Endothelial cell (in vitro differentiated cells): Measurements from ENCODE around the gene SSUH2. TPM values are rescaled to one million over a fixed set of nuclear protein-coding genes. Genes with fewer than 3 reads are reported as not detected.

Source experiments
- DNase-seq: peaks from one replicate; pipeline ENCODE4 v3.0.0; 2021; ENCODE audit warnings: low spot score
- H3K27ac Mint-ChIP-seq: one replicate; pipeline ENCODE4 v1.8.0; 2021; ENCODE audit warnings: mixed read lengths, inconsistent platforms; ENCODE audit not compliant: unreplicated experiment
- H3K27me3 Mint-ChIP-seq: one replicate; pipeline ENCODE4 v1.8.0; 2021; ENCODE audit warnings: mild to moderate bottlenecking, moderate library complexity, mixed read lengths, inconsistent platforms; ENCODE audit not compliant: unreplicated experiment
- H3K36me3 Mint-ChIP-seq: one replicate; pipeline ENCODE4 v1.8.0; 2021; ENCODE audit warnings: mild to moderate bottlenecking, low read depth, mixed read lengths, inconsistent platforms; ENCODE audit not compliant: unreplicated experiment
- H3K4me1 Mint-ChIP-seq: one replicate; pipeline ENCODE4 v1.8.0; 2021; ENCODE audit warnings: mild to moderate bottlenecking, mixed read lengths, inconsistent platforms; ENCODE audit not compliant: unreplicated experiment
- H3K4me3 Mint-ChIP-seq: one replicate; pipeline ENCODE4 v1.8.0; 2021; ENCODE audit warnings: mild to moderate bottlenecking, mixed read lengths, inconsistent platforms; ENCODE audit not compliant: unreplicated experiment
- H3K9me3 Mint-ChIP-seq: one replicate; pipeline ENCODE4 v1.8.0; 2021; ENCODE audit warnings: mixed read lengths, inconsistent platforms; ENCODE audit not compliant: unreplicated experiment
- CTCF ChIP-seq: fragments of 200-600 bp; sonication (generic); IDR thresholded peaks from one replicate; pipeline ENCODE4 v1.5.0; 2021; ENCODE audit warnings: antibody characterized with exemption; ENCODE audit not compliant: unreplicated experiment
- total RNA-seq: library from RNA; stranded (reverse); fragmentation: NEBNext Ultra II Directional; extraction: Animal tissue kit (Norgen Biotek cat#: 25700); gene quantifications from one replicate; pipeline ENCODE4 v1.2.1, GENCODE V29; 2021; ENCODE audit not compliant: unreplicated experiment

The SSUH2 gene
- total RNA-seq, 1 donor from 2014 or later: 0.21 TPM

GRCh38 chr3:8629151-8630021 lies 15.2 kb downstream of the SSUH2 start:
- H3K9me3 Mint-ChIP-seq: no peaks in the 10 kb centered on the region
- no peak for TF ChIP-seq CTCF
- no peak overlapping the region for H3K27ac Mint-ChIP-seq
- H3K36me3 Mint-ChIP-seq: no peaks in the 10 kb centered on the region
- no peak overlapping the region for H3K4me3 Mint-ChIP-seq
- H3K27me3 Mint-ChIP-seq: no peaks in the 10 kb centered on the region
- peaks cover 19% of the 10 kb centered on the region for H3K4me1 Mint-ChIP-seq
- no peak for DNase-seq

- no peak for DNase-seq
- Mint-ChIP-seq H3K4me3 (no peak overlapping the region), H3K27me3 (peaks cover 2% of the 10 kb centered on the region), H3K36me3 (no peaks in the 10 kb centered on the region), H3K9me3 (no peaks in the 10 kb centered on the region), H3K4me1 (peaks cover 25% of the 10 kb centered on the region), H3K27ac (no peak overlapping the region)
- TF ChIP-seq CTCF: no peak
These were observed 16.6 kb downstream of the SSUH2 start for GRCh38 chr3:8627949-8628348.

- no peak for TF ChIP-seq CTCF
- Mint-ChIP-seq H3K9me3 (no peaks in the 10 kb centered on the region), H3K27me3 (peaks cover 2% of the 10 kb centered on the region), H3K4me3 (no peak overlapping the region), H3K4me1 (peaks cover 29% of the 10 kb centered on the region), H3K36me3 (no peaks in the 10 kb centered on the region), H3K27ac (no peak overlapping the region)
- no peak for DNase-seq
These were observed 17.2 kb downstream of the SSUH2 start for GRCh38 chr3:8627201-8627940.

GRCh38 chr3:8625991-8626390 lies 18.6 kb downstream of the SSUH2 start:
- H3K4me3 Mint-ChIP-seq: no peak overlapping the region
- peaks cover 3% of the 10 kb centered on the region for H3K27me3 Mint-ChIP-seq
- TF ChIP-seq CTCF: no peak
- no peaks in the 10 kb centered on the region for H3K36me3 Mint-ChIP-seq
- no peak overlapping the region for H3K27ac Mint-ChIP-seq
- peaks cover 16% of the 10 kb centered on the region for H3K4me1 Mint-ChIP-seq
- DNase-seq: no peak
- no peaks in the 10 kb centered on the region for H3K9me3 Mint-ChIP-seq

- no peaks in the 10 kb centered on the region for H3K36me3 Mint-ChIP-seq
- no peak for TF ChIP-seq CTCF
- H3K27ac Mint-ChIP-seq: no peak overlapping the region
- no peaks in the 10 kb centered on the region for H3K9me3 Mint-ChIP-seq
- no peak overlapping the region for H3K4me3 Mint-ChIP-seq
- H3K27me3 Mint-ChIP-seq: peaks cover 6% of the 10 kb centered on the region
- no peak for DNase-seq
- peaks cover 12% of the 10 kb centered on the region for H3K4me1 Mint-ChIP-seq
These were observed 20.0 kb downstream of the SSUH2 start for GRCh38 chr3:8624612-8625011.
